PFSK-1 (cell line): Measurements from ENCODE around the gene ZMAT5.

Experiments
- REST ChIP-seq, 2 experiments: IDR thresholded peaks; 2 replicates each; pipeline versions ENCODE4 v1.6.1 to v1.8.0; 2011 to 2012; ENCODE audit warnings: low read depth in 2 of 2, low read length in 2 of 2, control low read depth in 1 of 2, inconsistent platforms in 1 of 2, mild to moderate bottlenecking in 1 of 2, moderate library complexity in 1 of 2; ENCODE audit not compliant: insufficient read depth in 1 of 2
- SIN3A ChIP-seq: IDR thresholded peaks from 2 replicates; pipeline ENCODE4 v1.6.1; 2012; ENCODE audit warnings: mild to moderate bottlenecking, low read length, moderate library complexity, borderline replicate concordance; ENCODE audit not compliant: insufficient read depth

- TF ChIP-seq SIN3A, result no peak
- TF ChIP-seq REST (IDR thresholded peaks at IDR 0.05; ENCODE audit: insufficient read depth in 1 of 2, low read depth in 2 of 2, low read length in 2 of 2), result no peak
Measured at GRCh38 chr22:29734838-29735237, 32.0 kb downstream of the ZMAT5 start.
